Measurements from ENCODE around the gene ANXA4.

DNA sequence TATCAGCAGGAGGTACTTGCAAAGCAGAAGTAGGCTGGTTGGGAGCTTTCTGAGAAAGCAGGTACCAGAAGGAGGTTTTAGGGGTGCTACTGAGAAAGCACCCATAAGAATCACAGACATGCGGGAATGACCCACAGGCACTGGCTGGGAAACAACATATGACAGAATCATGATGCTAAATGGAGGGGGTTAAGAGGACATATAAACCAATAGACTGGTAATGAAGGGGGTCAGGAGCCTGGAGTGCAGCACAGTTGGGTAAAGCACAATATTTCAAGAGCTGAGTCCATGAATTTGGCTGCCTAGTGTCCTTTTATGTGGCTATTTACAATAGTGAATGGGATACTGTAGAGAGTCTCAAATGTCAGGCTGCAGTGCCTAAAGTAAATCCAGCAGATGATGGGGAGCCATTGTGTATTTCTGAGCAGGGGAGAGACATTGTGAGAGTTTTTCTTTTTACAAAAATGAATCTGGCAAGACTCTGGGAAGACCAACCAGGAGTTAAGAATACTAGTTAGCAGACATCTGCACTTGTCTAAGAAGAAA, 59.9 kb downstream of the ANXA4 start:
- TF ChIP-seq CTCF (IDR thresholded peaks at IDR 0.05) (no peak), POLR2AphosphoS5 (IDR thresholded peaks at IDR 0.05) (no peak), EP300 (IDR thresholded peaks at IDR 0.05) (no peak), POLR2A (IDR thresholded peaks at IDR 0.05) (no peak)

Measured in sigmoid colon (tissue), 4 donors.